Kidney (tissue), 14 donors: ENCODE measurements around the gene IPCEF1. TPM values are rescaled to one million over a fixed set of nuclear protein-coding genes. Genes with fewer than 3 reads are reported as not detected.
A peak's percentile ranks its signal among the peaks of the same experiment; 100 is the strongest.

Source experiments
- DNase-seq, 5 donors: peaks; one replicate each; pipeline ENCODE4 v3.0.0-alpha.2; 2013 to 2020
- FAIRE-seq: peaks from 2 replicates; lab custom pipeline; 2012; peaks lifted over from hg19 to GRCh38; lab: Jason Lieb, UNC
- H3K27ac ChIP-seq, 2 donors: one replicate each; pipeline ENCODE4 v1.7.0; 2013; ENCODE audit warnings: low read depth in 2 of 2, low read length in 2 of 2, inconsistent platforms in 1 of 2
- H3K27me3 ChIP-seq: one replicate; pipeline ENCODE4 v1.7.1; 2013; ENCODE audit warnings: low read length, inconsistent platforms; ENCODE audit not compliant: control insufficient read depth, insufficient read depth
- H3K36me3 ChIP-seq, 3 donors: one replicate each; pipeline versions ENCODE4 v1.7.0 to v1.7.1; 2013; ENCODE audit warnings: low read length in 3 of 3, control low read depth in 1 of 3, inconsistent platforms in 1 of 3; ENCODE audit not compliant: insufficient read depth in 3 of 3, control insufficient read depth in 2 of 3
- H3K4me1 ChIP-seq, 3 donors: one replicate each; pipeline versions ENCODE4 v1.7.0 to v1.7.1; 2013; ENCODE audit warnings: low read length in 3 of 3, inconsistent platforms in 1 of 3, low read depth in 1 of 3; ENCODE audit not compliant: control insufficient read depth in 2 of 3, insufficient read depth in 2 of 3
- H3K4me3 ChIP-seq, 3 donors: one replicate each; pipeline versions ENCODE4 v1.7.0 to v1.8.1; 2013; ENCODE audit warnings: low read length in 3 of 3, control low read depth in 1 of 3, inconsistent platforms in 1 of 3
- H3K9ac ChIP-seq, 3 donors: one replicate each; pipeline versions ENCODE4 v1.7.0 to v1.7.1; 2013; ENCODE audit warnings: low read length in 3 of 3, control low read depth in 1 of 3, inconsistent platforms in 1 of 3
- H3K9me3 ChIP-seq, 3 donors: one replicate each; pipeline versions ENCODE4 v1.7.0 to v1.7.1; 2013; ENCODE audit warnings: low read length in 3 of 3, control low read depth in 1 of 3, inconsistent platforms in 1 of 3; ENCODE audit not compliant: control insufficient read depth in 2 of 3, insufficient read depth in 1 of 3
- CTCF ChIP-seq: IDR thresholded peaks from 3 replicates; pipeline ENCODE4 v1.5.1; 2012; ENCODE audit warnings: mild to moderate bottlenecking, moderate library complexity, borderline replicate concordance; ENCODE audit not compliant: insufficient read depth; ENCODE audit errors: extremely low read depth
- intact Hi-C: fragments of 100-400 bp; cut with DNase I; formaldehyde crosslinking; loops from one replicate; pipeline ENCODE4 v1.11.1; 2022
- polyA plus RNA-seq: library from polyadenylated mRNA; stranded (reverse); fragments of 350-450 nt; fragmentation: Illumina TruSeq; extraction: RNeasy Lipid Tissue Mini Kit (QIAGEN cat#74804); gene quantifications from one replicate; pipeline ENCODE4 v1.2.3, GENCODE V29; 2014; ENCODE audit warnings: low read depth, low replicate concordance; ENCODE audit not compliant: insufficient read depth
- total RNA-seq: library from RNA; stranded (reverse); fragmentation: NEBNext Ultra II Directional; extraction: Animal tissue kit (Norgen Biotek cat#: 25700); gene quantifications from one replicate; pipeline ENCODE4 v1.2.1, GENCODE V29; 2021
- donor health status: control.
- donor health status: control.
- donor health status: control.
- donor health status: control.
- donor health status: control.
- donor health status: DM: yes; HTN: yes; CAD: no.
- donor health status: Normal renal cell carcinoma (clear cell type).

Gene IPCEF1
- total and polyA plus RNA-seq, 2 donors from 2014 or later: 2.7 to 25.9 TPM

- no peak overlapping the region for H3K9ac ChIP-seq
- DNase-seq (peak in 1 of 5 donors; percentile 65), FAIRE-seq (no peak)
- intact Hi-C loops: no loop called here
- H3K27me3 ChIP-seq: no peaks in the 10 kb centered on the region
- no peak for TF ChIP-seq CTCF
- no peaks in the 10 kb centered on the region for H3K9me3 ChIP-seq
- no peak overlapping the region for H3K4me3 ChIP-seq
- no peaks in the 10 kb centered on the region for H3K36me3 ChIP-seq
- no peaks in the 10 kb centered on the region for H3K4me1 ChIP-seq
- no peak overlapping the region for H3K27ac ChIP-seq
These were observed 89.0 kb downstream of the IPCEF1 start for GRCh38 chr6:154267508-154268106.

DNA sequence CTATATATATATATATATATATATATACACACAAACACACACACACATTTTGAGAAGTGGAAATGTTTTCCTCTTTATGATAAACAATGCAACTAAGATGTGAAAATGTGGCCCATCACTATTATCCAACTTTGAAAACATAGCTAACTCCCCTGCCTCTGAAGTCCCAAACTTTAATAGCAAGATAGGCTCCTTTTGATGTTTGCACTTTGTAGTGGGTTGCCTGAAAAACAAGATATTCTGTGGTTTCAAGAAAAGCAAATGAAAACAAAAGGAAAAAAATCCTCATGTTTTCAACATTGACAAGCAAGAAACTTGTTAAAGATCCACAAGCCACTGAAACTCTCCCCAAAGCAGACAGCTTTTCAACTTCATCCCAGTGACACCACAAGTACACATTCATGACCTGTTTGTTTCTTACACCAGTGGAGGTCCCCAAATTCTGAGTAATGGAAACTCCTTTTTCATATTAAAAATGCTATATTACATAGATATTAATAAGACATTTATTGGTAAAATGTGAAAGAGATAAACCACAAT lies 90.0 kb downstream of the IPCEF1 start:
- no peak for TF ChIP-seq CTCF
- H3K4me3 ChIP-seq: no peak overlapping the region
- no peak for DNase-seq
- H3K27ac ChIP-seq: no peak overlapping the region
- intact Hi-C loops: no loop called here
- no peak for FAIRE-seq
- H3K9ac ChIP-seq: no peak overlapping the region
- no peaks in the 10 kb centered on the region for H3K36me3 ChIP-seq
- H3K4me1 ChIP-seq: no peaks in the 10 kb centered on the region
- H3K9me3 ChIP-seq: no peaks in the 10 kb centered on the region
- no peaks in the 10 kb centered on the region for H3K27me3 ChIP-seq

DNA sequence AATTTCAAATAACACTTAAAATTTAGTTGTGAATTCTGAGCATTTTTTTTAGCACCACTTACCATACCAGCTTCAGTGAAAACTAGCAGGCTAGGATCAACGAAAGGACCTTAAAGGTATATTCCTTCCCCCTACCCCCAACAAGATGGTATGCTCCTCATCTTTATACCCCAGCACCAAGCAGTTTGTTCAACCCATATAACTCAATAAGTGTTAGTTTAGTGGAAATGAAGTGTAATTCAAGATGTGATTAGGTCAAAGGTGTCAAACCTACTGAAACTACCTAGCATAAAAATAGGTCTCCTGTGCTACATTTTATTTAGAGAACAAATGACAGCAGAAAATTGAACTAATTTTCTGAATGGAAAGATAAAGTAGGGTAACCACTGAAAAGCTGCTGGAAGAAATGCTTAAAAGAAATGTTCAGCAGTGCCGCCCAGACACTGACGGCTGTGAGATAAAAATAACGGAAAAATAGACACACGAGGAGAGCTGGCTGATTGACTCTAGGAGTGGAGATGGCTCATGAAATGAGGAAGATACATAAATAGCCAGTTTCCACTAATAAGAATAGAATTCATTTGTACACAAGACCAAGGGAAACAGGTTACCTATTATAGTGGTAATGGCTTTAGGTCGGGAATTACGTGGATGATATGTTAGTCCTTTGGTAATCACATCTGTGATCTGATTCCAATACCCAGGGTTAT lies 94.8 kb downstream of the IPCEF1 start:
- DNase-seq (no peak), FAIRE-seq (no peak)
- H3K9me3 ChIP-seq: no peaks in the 10 kb centered on the region
- TF ChIP-seq CTCF: no peak
- no peak overlapping the region for H3K4me3 ChIP-seq
- H3K27ac ChIP-seq: no peak overlapping the region
- H3K4me1 ChIP-seq: no peaks in the 10 kb centered on the region
- no peak overlapping the region for H3K9ac ChIP-seq
- H3K27me3 ChIP-seq: no peaks in the 10 kb centered on the region
- H3K36me3 ChIP-seq: no peaks in the 10 kb centered on the region
- intact Hi-C loops: no loop called here
